WTC11 (cell line): ENCODE results near the gene RGS6. TPM values are rescaled to one million over a fixed set of nuclear protein-coding genes. Genes with fewer than 3 reads are reported as not detected.

ENCODE experiments used
- ATAC-seq: fragments of 200-7000 bp; cut with Tn5 transposase; 2 replicates; pipeline ENCODE4 v1.10.0; 2021; ENCODE audit warnings: mild to moderate bottlenecking, moderate library complexity
- CTCF ChIA-PET: fragments of 300-600 bp; sonication (Branson Sonifier 250); formaldehyde crosslinking; loops from one replicate; lab custom pipeline; 2021; ENCODE audit warnings: antibody characterized with exemption; lab: Charles Lee
- POLR2A ChIA-PET: fragments of 350-600 bp; sonication (Branson Sonifier 250); formaldehyde crosslinking; loops from one replicate; lab custom pipeline; 2021; ENCODE audit warnings: antibody characterized with exemption; lab: Charles Lee
- DNase-seq: peaks from one replicate; pipeline ENCODE4 v3.0.0; 2021; ENCODE audit warnings: low spot score
- H3K27ac Mint-ChIP-seq: 2 replicates; pipeline ENCODE4 v1.8.0; 2021; ENCODE audit warnings: mixed read lengths
- H3K27me3 Mint-ChIP-seq: 2 replicates; pipeline ENCODE4 v1.8.0; 2021; ENCODE audit warnings: low read depth, mild to moderate bottlenecking, moderate library complexity, mixed read lengths
- H3K36me3 Mint-ChIP-seq: 2 replicates; pipeline ENCODE4 v1.8.0; 2021; ENCODE audit warnings: mixed read lengths
- H3K4me1 Mint-ChIP-seq: 2 replicates; pipeline ENCODE4 v1.8.0; 2022; ENCODE audit warnings: mixed read lengths
- H3K4me3 Mint-ChIP-seq: 2 replicates; pipeline ENCODE4 v1.8.0; 2021; ENCODE audit warnings: mild to moderate bottlenecking, moderate library complexity, mixed read lengths
- H3K9me3 Mint-ChIP-seq: 2 replicates; pipeline ENCODE4 v1.8.0; 2021; ENCODE audit warnings: mixed read lengths
- AFF4 ChIP-seq: sonication (generic); formaldehyde crosslinking; IDR thresholded peaks from 2 replicates; pipeline ENCODE4 v1.8.1; 2023; ENCODE audit warnings: mild to moderate bottlenecking, missing genetic modification reagents, borderline replicate concordance
- CDX4 ChIP-seq: fragments of 250-450 bp; sonication (Bioruptor Pico); IDR thresholded peaks from 2 replicates; pipeline ENCODE4 v1.9.0; 2021; ENCODE audit warnings: moderate library complexity, mild to moderate bottlenecking, inconsistent platforms, borderline replicate concordance
- CTCF ChIP-seq: fragments of 200-600 bp; IDR thresholded peaks from 2 replicates; pipeline ENCODE4 v1.8.0; 2022; ENCODE audit warnings: antibody characterized with exemption
- ELF4 ChIP-seq: sonication (generic); formaldehyde crosslinking; IDR thresholded peaks from 2 replicates; pipeline ENCODE4 v1.8.1; 2022; ENCODE audit warnings: low read depth, mild to moderate bottlenecking, moderate library complexity, missing genetic modification reagents
- EMX1 ChIP-seq: fragments of 250-450 bp; sonication (Bioruptor Pico); IDR thresholded peaks from 2 replicates; pipeline ENCODE4 v1.8.0; 2021; ENCODE audit warnings: mild to moderate bottlenecking
- GRHL2 ChIP-seq: fragments of 250-450 bp; sonication (Bioruptor Pico); IDR thresholded peaks from 2 replicates; pipeline ENCODE4 v1.8.0; 2022; ENCODE audit warnings: mild to moderate bottlenecking, moderate library complexity; ENCODE audit not compliant: insufficient replicate concordance, severe bottlenecking
- MAX ChIP-seq: sonication (generic); formaldehyde crosslinking; IDR thresholded peaks from 2 replicates; pipeline ENCODE4 v1.8.0; 2022; ENCODE audit warnings: mild to moderate bottlenecking, missing genetic modification reagents
- NR1H2 ChIP-seq: sonication (generic); formaldehyde crosslinking; IDR thresholded peaks from 2 replicates; pipeline ENCODE4 v1.9.0; 2021; ENCODE audit warnings: mild to moderate bottlenecking, moderate library complexity, missing genetic modification reagents
- NR2C2 ChIP-seq: sonication (generic); formaldehyde crosslinking; IDR thresholded peaks from 2 replicates; pipeline ENCODE4 v1.8.0; 2022; ENCODE audit warnings: mild to moderate bottlenecking, missing genetic modification reagents
- RELA ChIP-seq: sonication (generic); formaldehyde crosslinking; IDR thresholded peaks from 2 replicates; pipeline ENCODE4 v1.8.1; 2022; ENCODE audit warnings: missing genetic modification reagents, mild to moderate bottlenecking, borderline replicate concordance
- RORB ChIP-seq: fragments of 250-450 bp; sonication (Bioruptor Pico); IDR thresholded peaks from 2 replicates; pipeline ENCODE4 v1.9.0; 2021; ENCODE audit warnings: mild to moderate bottlenecking
- SMAD3 ChIP-seq: sonication (generic); formaldehyde crosslinking; IDR thresholded peaks from 2 replicates; pipeline ENCODE4 v1.8.0; 2022; ENCODE audit warnings: missing genetic modification reagents, mild to moderate bottlenecking, borderline replicate concordance
- SOX15 ChIP-seq: fragments of 250-450 bp; sonication (Bioruptor Pico); IDR thresholded peaks from 2 replicates; pipeline ENCODE4 v1.9.0; 2021; ENCODE audit warnings: mild to moderate bottlenecking
- TEAD1 ChIP-seq: sonication (generic); formaldehyde crosslinking; IDR thresholded peaks from 2 replicates; pipeline ENCODE4 v1.8.0; 2022; ENCODE audit warnings: mild to moderate bottlenecking, missing genetic modification reagents
- ZNF232 ChIP-seq: sonication (generic); formaldehyde crosslinking; IDR thresholded peaks from 2 replicates; pipeline ENCODE4 v1.8.0; 2022; ENCODE audit warnings: mild to moderate bottlenecking, missing genetic modification reagents
- ZNF416 ChIP-seq: fragments of 250-450 bp; sonication (Bioruptor Pico); IDR thresholded peaks from 2 replicates; pipeline ENCODE4 v1.9.0; 2021; ENCODE audit warnings: mild to moderate bottlenecking, inconsistent platforms
- total RNA-seq: library from RNA; stranded (reverse); gene quantifications from 3 replicates; pipeline ENCODE4 v1.2.3, GENCODE V29; 2021
- TF ChIP-seq, protein P1 (sequence below): sonication (generic); formaldehyde crosslinking; conservative IDR thresholded peaks from 2 replicates; pipeline ENCODE4 v1.8.1; 2023; ENCODE audit warnings: mild to moderate bottlenecking, low read depth, missing genetic modification reagents, moderate library complexity
- TF ChIP-seq, protein P2 (sequence below): sonication (generic); formaldehyde crosslinking; IDR thresholded peaks from 2 replicates; pipeline ENCODE4 v1.8.1; 2022; ENCODE audit warnings: low read depth, missing genetic modification reagents, borderline replicate concordance
- TF ChIP-seq, protein P3 (sequence below): sonication (generic); formaldehyde crosslinking; IDR thresholded peaks from 2 replicates; pipeline ENCODE4 v1.8.0; 2022; ENCODE audit warnings: mild to moderate bottlenecking, missing genetic modification reagents
- TF ChIP-seq, protein P4 (sequence below): sonication (generic); formaldehyde crosslinking; IDR thresholded peaks from 2 replicates; pipeline ENCODE4 v1.8.0; 2022; ENCODE audit warnings: mild to moderate bottlenecking, missing genetic modification reagents

The RGS6 gene
- total RNA-seq, 1 experiment from 2014 or later = 1.0 TPM

GRCh38 chr14:72452774-72453173 is 520.5 kb downstream of the RGS6 start (continued):
- TF ChIP-seq, protein P1, sequence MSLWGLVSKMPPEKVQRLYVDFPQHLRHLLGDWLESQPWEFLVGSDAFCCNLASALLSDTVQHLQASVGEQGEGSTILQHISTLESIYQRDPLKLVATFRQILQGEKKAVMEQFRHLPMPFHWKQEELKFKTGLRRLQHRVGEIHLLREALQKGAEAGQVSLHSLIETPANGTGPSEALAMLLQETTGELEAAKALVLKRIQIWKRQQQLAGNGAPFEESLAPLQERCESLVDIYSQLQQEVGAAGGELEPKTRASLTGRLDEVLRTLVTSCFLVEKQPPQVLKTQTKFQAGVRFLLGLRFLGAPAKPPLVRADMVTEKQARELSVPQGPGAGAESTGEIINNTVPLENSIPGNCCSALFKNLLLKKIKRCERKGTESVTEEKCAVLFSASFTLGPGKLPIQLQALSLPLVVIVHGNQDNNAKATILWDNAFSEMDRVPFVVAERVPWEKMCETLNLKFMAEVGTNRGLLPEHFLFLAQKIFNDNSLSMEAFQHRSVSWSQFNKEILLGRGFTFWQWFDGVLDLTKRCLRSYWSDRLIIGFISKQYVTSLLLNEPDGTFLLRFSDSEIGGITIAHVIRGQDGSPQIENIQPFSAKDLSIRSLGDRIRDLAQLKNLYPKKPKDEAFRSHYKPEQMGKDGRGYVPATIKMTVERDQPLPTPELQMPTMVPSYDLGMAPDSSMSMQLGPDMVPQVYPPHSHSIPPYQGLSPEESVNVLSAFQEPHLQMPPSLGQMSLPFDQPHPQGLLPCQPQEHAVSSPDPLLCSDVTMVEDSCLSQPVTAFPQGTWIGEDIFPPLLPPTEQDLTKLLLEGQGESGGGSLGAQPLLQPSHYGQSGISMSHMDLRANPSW (CRISPR knock-in tag) = no peak
- TF ChIP-seq CTCF (no peak), GRHL2 (CRISPR knock-in tag) (no peak), EMX1 (CRISPR knock-in tag) (no peak), RORB (no peak), ELF4 (CRISPR knock-in tag) (no peak), TEAD1 (CRISPR knock-in tag) (no peak), NR1H2 (CRISPR knock-in tag) (no peak)

DNA sequence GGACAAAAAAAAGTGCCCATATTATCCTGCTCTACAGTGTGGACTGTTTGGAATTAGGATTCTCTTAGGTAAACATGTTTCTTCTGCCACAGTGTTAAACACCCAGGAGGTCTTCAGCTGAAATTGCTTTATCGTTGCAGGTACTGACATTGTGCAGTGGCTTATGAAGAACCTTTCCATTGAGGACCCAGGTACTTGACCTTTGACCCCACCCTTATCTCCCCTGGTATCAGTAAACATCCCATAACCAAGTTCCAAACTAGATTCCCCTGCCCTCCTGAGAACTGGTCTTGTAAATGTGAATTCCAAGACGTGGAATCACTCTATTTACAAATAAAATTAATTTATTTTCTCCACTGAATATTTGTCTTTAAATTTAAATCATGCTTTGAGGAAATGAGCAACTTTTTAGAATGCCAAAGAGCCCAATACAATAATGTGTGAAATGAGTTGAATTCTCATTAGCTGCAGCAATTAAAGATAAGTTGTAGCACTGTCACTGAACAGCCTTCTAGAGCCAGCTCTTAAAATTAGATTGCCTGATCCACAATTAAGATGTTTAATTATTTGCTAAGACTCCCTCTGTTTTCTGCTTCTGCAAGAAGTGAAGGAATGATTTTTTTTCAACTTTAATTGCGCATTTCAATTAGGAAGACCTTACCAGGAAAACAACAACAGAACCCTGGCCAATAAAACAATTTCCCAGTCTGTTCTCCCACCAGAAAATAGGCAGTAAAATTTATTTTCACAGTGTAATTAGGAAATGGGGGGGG is 522.3 kb downstream of the RGS6 start:
- TF ChIP-seq, protein P2, sequence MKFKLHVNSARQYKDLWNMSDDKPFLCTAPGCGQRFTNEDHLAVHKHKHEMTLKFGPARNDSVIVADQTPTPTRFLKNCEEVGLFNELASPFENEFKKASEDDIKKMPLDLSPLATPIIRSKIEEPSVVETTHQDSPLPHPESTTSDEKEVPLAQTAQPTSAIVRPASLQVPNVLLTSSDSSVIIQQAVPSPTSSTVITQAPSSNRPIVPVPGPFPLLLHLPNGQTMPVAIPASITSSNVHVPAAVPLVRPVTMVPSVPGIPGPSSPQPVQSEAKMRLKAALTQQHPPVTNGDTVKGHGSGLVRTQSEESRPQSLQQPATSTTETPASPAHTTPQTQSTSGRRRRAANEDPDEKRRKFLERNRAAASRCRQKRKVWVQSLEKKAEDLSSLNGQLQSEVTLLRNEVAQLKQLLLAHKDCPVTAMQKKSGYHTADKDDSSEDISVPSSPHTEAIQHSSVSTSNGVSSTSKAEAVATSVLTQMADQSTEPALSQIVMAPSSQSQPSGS (CRISPR knock-in tag) = no peak
- no peak for TF ChIP-seq ZNF232 (CRISPR knock-in tag)
- TF ChIP-seq, protein P3, sequence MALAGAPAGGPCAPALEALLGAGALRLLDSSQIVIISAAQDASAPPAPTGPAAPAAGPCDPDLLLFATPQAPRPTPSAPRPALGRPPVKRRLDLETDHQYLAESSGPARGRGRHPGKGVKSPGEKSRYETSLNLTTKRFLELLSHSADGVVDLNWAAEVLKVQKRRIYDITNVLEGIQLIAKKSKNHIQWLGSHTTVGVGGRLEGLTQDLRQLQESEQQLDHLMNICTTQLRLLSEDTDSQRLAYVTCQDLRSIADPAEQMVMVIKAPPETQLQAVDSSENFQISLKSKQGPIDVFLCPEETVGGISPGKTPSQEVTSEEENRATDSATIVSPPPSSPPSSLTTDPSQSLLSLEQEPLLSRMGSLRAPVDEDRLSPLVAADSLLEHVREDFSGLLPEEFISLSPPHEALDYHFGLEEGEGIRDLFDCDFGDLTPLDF (CRISPR knock-in tag) = no peak
- TF ChIP-seq CDX4 = no peak
- TF ChIP-seq TEAD1 (CRISPR knock-in tag) = no peak
- no peak for TF ChIP-seq RELA
- no peak for TF ChIP-seq RORB
- no peak for TF ChIP-seq MAX (CRISPR knock-in tag)
- no peak for TF ChIP-seq SMAD3
- Mint-ChIP-seq H3K4me3 (no peak overlapping the region), H3K9me3 (peaks cover 10% of the 10 kb centered on the region; the same call in 1 of the 2 replicates), H3K27me3 (no peaks in the 10 kb centered on the region), H3K4me1 (peaks cover 25% of the 10 kb centered on the region), H3K27ac (no peak overlapping the region), H3K36me3 (no peaks in the 10 kb centered on the region; the same call in 1 of the 2 replicates)
- DNase-seq = no peak
- no peak for ATAC-seq
- POLR2A ChIA-PET = no interaction called here
- CTCF ChIA-PET = no interaction called here

DNA sequence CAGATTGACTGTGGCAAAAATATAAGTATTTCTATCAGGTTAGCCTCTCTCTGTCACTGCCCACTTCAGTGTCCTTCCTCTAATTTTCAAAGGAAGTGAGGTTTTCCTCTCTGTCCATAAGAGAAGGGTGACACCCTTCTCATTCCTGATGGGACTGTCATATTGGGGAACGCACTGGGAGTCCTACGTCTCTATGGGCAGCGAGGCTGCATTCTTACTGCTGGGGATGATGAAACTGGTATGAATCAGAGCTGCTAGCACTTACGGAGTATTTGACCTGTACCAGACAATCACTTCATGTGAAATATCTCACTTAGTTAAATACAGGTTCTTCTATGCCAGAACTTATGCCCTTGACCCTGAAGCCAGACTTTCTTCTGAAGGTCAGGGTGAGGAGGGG is 525.4 kb downstream of the RGS6 start:
- Mint-ChIP-seq H3K4me3 (no peak overlapping the region), H3K4me1 (peaks cover 6% of the 10 kb centered on the region), H3K27ac (no peak overlapping the region), H3K36me3 (no peaks in the 10 kb centered on the region; the same call in 1 of the 2 replicates), H3K27me3 (no peaks in the 10 kb centered on the region), H3K9me3 (peaks cover 15% of the 10 kb centered on the region; the same call in 1 of the 2 replicates)
- no peak for ATAC-seq
- DNase-seq = no peak
- ChIA-PET POLR2A (no interaction called here), CTCF (no interaction called here)
- no peak for TF ChIP-seq SOX15 (CRISPR knock-in tag)
- no peak for TF ChIP-seq NR2C2 (CRISPR knock-in tag)
- no peak for TF ChIP-seq ZNF416 (CRISPR knock-in tag)
- TF ChIP-seq MAX (CRISPR knock-in tag) = no peak
- no peak for TF ChIP-seq AFF4 (CRISPR knock-in tag)
- TF ChIP-seq, protein P4, sequence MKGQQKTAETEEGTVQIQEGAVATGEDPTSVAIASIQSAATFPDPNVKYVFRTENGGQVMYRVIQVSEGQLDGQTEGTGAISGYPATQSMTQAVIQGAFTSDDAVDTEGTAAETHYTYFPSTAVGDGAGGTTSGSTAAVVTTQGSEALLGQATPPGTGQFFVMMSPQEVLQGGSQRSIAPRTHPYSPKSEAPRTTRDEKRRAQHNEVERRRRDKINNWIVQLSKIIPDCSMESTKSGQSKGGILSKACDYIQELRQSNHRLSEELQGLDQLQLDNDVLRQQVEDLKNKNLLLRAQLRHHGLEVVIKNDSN = no peak
